GM23338 (cell line): ENCODE measurements around the gene KICS2. TPM values are rescaled to one million over a fixed set of nuclear protein-coding genes. Genes with fewer than 3 reads are reported as not detected.

ENCODE experiments used
- ATAC-seq: fragments of 200-7000 bp; cut with Tn5 transposase; 3 replicates; pipeline ENCODE4 v1.9.1; 2020
- DNase-seq: peaks from one replicate; pipeline ENCODE4 v3.0.0-alpha.2; 2015; ENCODE audit warnings: low spot score
- H2AFZ ChIP-seq: fragments of 200-600 bp; sonication (generic); 2 replicates; pipeline ENCODE4 v1.8.0; 2016; ENCODE audit warnings: antibody characterized with exemption, mild to moderate bottlenecking, moderate library complexity
- H3F3A ChIP-seq: fragments of 200-600 bp; sonication (generic); replicated peaks from 2 replicates; pipeline ENCODE4 v1.8.0; 2017; ENCODE audit warnings: antibody characterized with exemption, mixed run types, low read depth
- H3K27ac ChIP-seq: fragments of 200-600 bp; sonication (generic); 2 replicates; pipeline ENCODE4 v1.6.1; 2016; ENCODE audit warnings: low read depth
- H3K27me3 ChIP-seq: fragments of 200-600 bp; sonication (generic); 2 replicates; pipeline ENCODE4 v1.8.0; 2016; ENCODE audit warnings: mild to moderate bottlenecking, mixed run types, moderate library complexity; ENCODE audit not compliant: insufficient read depth
- H3K36me3 ChIP-seq: fragments of 200-600 bp; sonication (generic); 2 replicates; pipeline ENCODE4 v1.8.0; 2016; ENCODE audit warnings: mild to moderate bottlenecking; ENCODE audit not compliant: insufficient read depth
- H3K4me1 ChIP-seq: fragments of 200-600 bp; sonication (generic); 2 replicates; pipeline ENCODE4 v1.8.0; 2016; ENCODE audit warnings: mild to moderate bottlenecking, moderate library complexity; ENCODE audit not compliant: insufficient read depth
- H3K4me2 ChIP-seq: fragments of 200-600 bp; sonication (generic); 2 replicates; pipeline ENCODE4 v1.7.1; 2017; ENCODE audit warnings: mixed run types
- H3K4me3 ChIP-seq: fragments of 200-600 bp; sonication (generic); 2 replicates; pipeline ENCODE4 v1.6.1; 2016; ENCODE audit warnings: mixed run types
- H3K79me2 ChIP-seq: fragments of 200-600 bp; sonication (generic); replicated peaks from 2 replicates; pipeline ENCODE4 v1.8.0; 2017; ENCODE audit warnings: mild to moderate bottlenecking; ENCODE audit not compliant: insufficient read depth
- H3K9me2 ChIP-seq: fragments of 200-600 bp; sonication (generic); 2 replicates; pipeline ENCODE4 v1.8.0; 2017; ENCODE audit not compliant: insufficient read depth
- H4K20me1 ChIP-seq: fragments of 200-600 bp; sonication (generic); replicated peaks from 2 replicates; pipeline ENCODE4 v1.8.0; 2017; ENCODE audit warnings: mild to moderate bottlenecking; ENCODE audit not compliant: insufficient read depth
- H3K27ac Mint-ChIP-seq: 2 replicates; pipeline ENCODE4 v1.8.0; 2020; ENCODE audit warnings: inconsistent platforms, mild to moderate bottlenecking, moderate library complexity, mixed read lengths
- H3K27me3 Mint-ChIP-seq: 3 replicates; pipeline ENCODE4 v1.8.0; 2022; ENCODE audit warnings: low read depth, mild to moderate bottlenecking, moderate library complexity, mixed read lengths, inconsistent platforms; ENCODE audit not compliant: insufficient read depth, poor library complexity
- H3K36me3 Mint-ChIP-seq: 3 replicates; pipeline ENCODE4 v1.8.0; 2021; ENCODE audit warnings: low read depth, mild to moderate bottlenecking, inconsistent platforms, moderate library complexity, mixed read lengths
- H3K4me1 Mint-ChIP-seq: 3 replicates; pipeline ENCODE4 v1.8.0; 2020; ENCODE audit warnings: mild to moderate bottlenecking, inconsistent platforms, mixed read lengths
- H3K4me3 Mint-ChIP-seq: 3 replicates; pipeline ENCODE4 v1.8.0; 2021; ENCODE audit warnings: moderate library complexity, mild to moderate bottlenecking, inconsistent platforms, mixed read lengths
- H3K9me3 Mint-ChIP-seq: 3 replicates; pipeline ENCODE4 v1.8.0; 2020; ENCODE audit warnings: moderate library complexity, mild to moderate bottlenecking, inconsistent platforms, mixed read lengths
- EZH2 ChIP-seq: fragments of 200-600 bp; sonication (generic); IDR thresholded peaks from one replicate; pipeline ENCODE4 v1.8.0; 2017; ENCODE audit warnings: antibody characterized with exemption, mild to moderate bottlenecking, low read depth; ENCODE audit not compliant: unreplicated experiment
- JUNB ChIP-seq: IDR thresholded peaks from one replicate; pipeline ENCODE4 v1.6.1; 2016; ENCODE audit warnings: antibody characterized with exemption; ENCODE audit not compliant: unreplicated experiment
- NANOG ChIP-seq: IDR thresholded peaks from 2 replicates; pipeline ENCODE4 v1.6.1; 2016; ENCODE audit warnings: antibody characterized with exemption, borderline replicate concordance
- STAT1 ChIP-seq: IDR thresholded peaks from one replicate; pipeline ENCODE4 v1.6.1; 2016; ENCODE audit warnings: antibody characterized with exemption; ENCODE audit not compliant: unreplicated experiment
- ZNF114 ChIP-seq: fragments of 250-450 bp; sonication (Bioruptor Pico); IDR thresholded peaks from 2 replicates; pipeline ENCODE4 v1.5.0; 2020; ENCODE audit warnings: mild to moderate bottlenecking, moderate library complexity
- ZNF331 ChIP-seq: fragments of 250-450 bp; sonication (Bioruptor Pico); IDR thresholded peaks from 2 replicates; pipeline ENCODE4 v1.5.0; 2020; ENCODE audit warnings: low read depth, mild to moderate bottlenecking, moderate library complexity
- polyA plus RNA-seq: library from polyadenylated mRNA; unstranded; fragments of >200 nt; fragmentation: Nextera tagmentation; extraction: Ambion mirVana; gene quantifications from 2 replicates; pipeline ENCODE4 v1.2.1, GENCODE V29; 2016
- total RNA-seq: library from RNA; depleted of rRNA; stranded (reverse); fragments of >200 nt; shearing (Covaris generic); gene quantifications from 2 replicates; pipeline ENCODE4 v1.2.3, GENCODE V29; 2014
- TF ChIP-seq, protein P1 (sequence below): IDR thresholded peaks from 2 replicates; pipeline ENCODE4 v1.6.1; 2016; ENCODE audit warnings: antibody characterized with exemption
- TF ChIP-seq, protein P2 (sequence below): IDR thresholded peaks from one replicate; pipeline ENCODE4 v1.6.1; 2018; ENCODE audit warnings: antibody characterized with exemption; ENCODE audit not compliant: unreplicated experiment
- TF ChIP-seq, protein P3 (sequence below), 2 experiments: fragments of 200-600 bp in 1 of 2; sonication (generic) in 1 of 2; conservative IDR thresholded peaks; 2 replicates each; pipeline versions ENCODE4 v1.5.1 to v1.6.1; 2016 to 2017; ENCODE audit warnings: antibody characterized with exemption in 2 of 2, low read depth in 2 of 2, mild to moderate bottlenecking in 2 of 2, moderate library complexity in 1 of 2

The KICS2 gene
- total and polyA plus RNA-seq, 2 experiments from 2014 or later = 7.6 to 10.5 TPM

DNA sequence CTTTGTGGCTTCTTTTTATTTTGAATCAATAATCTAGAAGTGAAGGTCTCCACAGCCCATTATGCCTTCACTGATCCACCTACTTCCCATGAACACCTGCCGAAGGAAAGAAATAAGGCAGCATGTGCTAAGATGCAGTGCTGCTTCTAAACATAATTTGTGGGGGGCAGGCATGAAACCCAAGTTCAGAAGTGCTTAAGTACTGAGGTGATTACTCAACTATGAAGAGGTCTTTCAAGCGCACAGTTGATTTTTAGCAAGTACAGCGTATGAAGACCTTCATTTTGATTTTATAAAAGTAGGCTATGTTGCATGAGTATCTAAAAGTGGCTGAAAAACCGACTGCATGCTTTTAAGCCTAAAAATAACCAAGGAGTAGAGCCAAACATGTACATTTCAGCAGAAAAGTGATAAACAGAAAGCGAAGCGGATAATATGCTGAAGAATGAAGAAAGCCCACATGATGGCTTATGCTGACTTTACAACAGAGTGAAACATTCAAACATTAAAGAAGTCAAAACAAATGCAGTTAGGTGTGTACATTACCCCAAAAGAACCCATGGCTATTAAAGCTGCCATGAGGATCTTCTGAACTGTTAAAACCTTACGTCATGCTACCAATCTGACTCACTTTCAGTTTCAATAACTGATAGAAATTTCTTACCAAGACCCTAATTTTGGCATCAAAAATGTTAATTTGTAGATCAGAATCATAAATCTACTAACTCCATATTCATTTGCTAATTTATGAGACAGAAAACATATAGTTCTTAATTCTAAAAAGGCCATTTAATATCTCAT is 29.3 kb downstream of the KICS2 start:
- Histone ChIP-seq H3F3A (no peaks in the 10 kb centered on the region), H3K9me2 (no peaks in the 10 kb centered on the region), H3K4me3 (no peak overlapping the region), H3K27me3 (no peaks in the 10 kb centered on the region), H3K4me2 (no peak overlapping the region), H2AFZ (no peak overlapping the region), H3K4me1 (no peaks in the 10 kb centered on the region), H3K79me2 (no peaks in the 10 kb centered on the region), H3K27ac (no peak overlapping the region), H3K36me3 (no peaks in the 10 kb centered on the region), H4K20me1 (no peaks in the 10 kb centered on the region; the same call in 1 of the 2 replicates)
- Mint-ChIP-seq H3K36me3 (peaks cover 22% of the 10 kb centered on the region), H3K27me3 (peaks cover 2% of the 10 kb centered on the region), H3K4me3 (no peak overlapping the region), H3K4me1 (no peaks in the 10 kb centered on the region), H3K27ac (no peak overlapping the region), H3K9me3 (no peaks in the 10 kb centered on the region; the same call in 2 of the 3 replicates)
- no peak for DNase-seq
- ATAC-seq = no peak
- TF ChIP-seq, protein P1, sequence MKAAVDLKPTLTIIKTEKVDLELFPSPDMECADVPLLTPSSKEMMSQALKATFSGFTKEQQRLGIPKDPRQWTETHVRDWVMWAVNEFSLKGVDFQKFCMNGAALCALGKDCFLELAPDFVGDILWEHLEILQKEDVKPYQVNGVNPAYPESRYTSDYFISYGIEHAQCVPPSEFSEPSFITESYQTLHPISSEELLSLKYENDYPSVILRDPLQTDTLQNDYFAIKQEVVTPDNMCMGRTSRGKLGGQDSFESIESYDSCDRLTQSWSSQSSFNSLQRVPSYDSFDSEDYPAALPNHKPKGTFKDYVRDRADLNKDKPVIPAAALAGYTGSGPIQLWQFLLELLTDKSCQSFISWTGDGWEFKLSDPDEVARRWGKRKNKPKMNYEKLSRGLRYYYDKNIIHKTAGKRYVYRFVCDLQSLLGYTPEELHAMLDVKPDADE = no peak
- TF ChIP-seq ZNF331 = no peak

DNA sequence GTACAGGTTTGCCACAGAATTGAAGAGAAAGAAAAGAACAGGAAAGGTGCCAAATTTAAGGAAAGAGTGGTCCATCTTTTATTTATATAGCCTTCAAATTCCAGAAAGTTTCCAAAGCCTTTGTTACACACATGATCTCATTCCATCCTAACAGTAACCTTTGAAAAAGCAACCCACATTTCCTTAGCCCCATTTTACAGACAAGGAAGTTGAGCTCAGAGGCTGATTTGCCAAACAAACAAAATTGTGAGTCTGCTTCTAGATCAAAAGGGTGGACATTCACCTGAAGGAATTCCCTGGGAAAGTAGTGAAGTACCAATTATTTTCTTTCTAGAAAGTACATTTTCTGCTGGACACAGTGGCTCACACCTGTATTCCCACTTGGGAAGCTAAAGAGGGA is 32.0 kb downstream of the KICS2 start:
- Histone ChIP-seq H3K4me3 (no peak overlapping the region), H3K36me3 (no peaks in the 10 kb centered on the region), H3K27me3 (no peaks in the 10 kb centered on the region), H3K27ac (no peak overlapping the region), H3K79me2 (no peaks in the 10 kb centered on the region), H3K4me1 (no peaks in the 10 kb centered on the region), H3F3A (no peaks in the 10 kb centered on the region), H2AFZ (no peak overlapping the region), H3K9me2 (no peaks in the 10 kb centered on the region), H3K4me2 (no peak overlapping the region), H4K20me1 (no peaks in the 10 kb centered on the region; the same call in 1 of the 2 replicates)
- Mint-ChIP-seq H3K27me3 (peaks cover 2% of the 10 kb centered on the region), H3K4me3 (no peak overlapping the region), H3K4me1 (no peaks in the 10 kb centered on the region), H3K9me3 (no peaks in the 10 kb centered on the region; the same call in 2 of the 3 replicates), H3K27ac (no peak overlapping the region), H3K36me3 (peaks cover 19% of the 10 kb centered on the region)
- ATAC-seq = no peak
- no peak for DNase-seq
- TF ChIP-seq ZNF114 (CRISPR knock-in tag) = no peak
- TF ChIP-seq, protein P2, sequence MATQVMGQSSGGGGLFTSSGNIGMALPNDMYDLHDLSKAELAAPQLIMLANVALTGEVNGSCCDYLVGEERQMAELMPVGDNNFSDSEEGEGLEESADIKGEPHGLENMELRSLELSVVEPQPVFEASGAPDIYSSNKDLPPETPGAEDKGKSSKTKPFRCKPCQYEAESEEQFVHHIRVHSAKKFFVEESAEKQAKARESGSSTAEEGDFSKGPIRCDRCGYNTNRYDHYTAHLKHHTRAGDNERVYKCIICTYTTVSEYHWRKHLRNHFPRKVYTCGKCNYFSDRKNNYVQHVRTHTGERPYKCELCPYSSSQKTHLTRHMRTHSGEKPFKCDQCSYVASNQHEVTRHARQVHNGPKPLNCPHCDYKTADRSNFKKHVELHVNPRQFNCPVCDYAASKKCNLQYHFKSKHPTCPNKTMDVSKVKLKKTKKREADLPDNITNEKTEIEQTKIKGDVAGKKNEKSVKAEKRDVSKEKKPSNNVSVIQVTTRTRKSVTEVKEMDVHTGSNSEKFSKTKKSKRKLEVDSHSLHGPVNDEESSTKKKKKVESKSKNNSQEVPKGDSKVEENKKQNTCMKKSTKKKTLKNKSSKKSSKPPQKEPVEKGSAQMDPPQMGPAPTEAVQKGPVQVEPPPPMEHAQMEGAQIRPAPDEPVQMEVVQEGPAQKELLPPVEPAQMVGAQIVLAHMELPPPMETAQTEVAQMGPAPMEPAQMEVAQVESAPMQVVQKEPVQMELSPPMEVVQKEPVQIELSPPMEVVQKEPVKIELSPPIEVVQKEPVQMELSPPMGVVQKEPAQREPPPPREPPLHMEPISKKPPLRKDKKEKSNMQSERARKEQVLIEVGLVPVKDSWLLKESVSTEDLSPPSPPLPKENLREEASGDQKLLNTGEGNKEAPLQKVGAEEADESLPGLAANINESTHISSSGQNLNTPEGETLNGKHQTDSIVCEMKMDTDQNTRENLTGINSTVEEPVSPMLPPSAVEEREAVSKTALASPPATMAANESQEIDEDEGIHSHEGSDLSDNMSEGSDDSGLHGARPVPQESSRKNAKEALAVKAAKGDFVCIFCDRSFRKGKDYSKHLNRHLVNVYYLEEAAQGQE = no peak
- no peak for TF ChIP-seq STAT1
- no peak for TF ChIP-seq JUNB
- TF ChIP-seq, protein P3, sequence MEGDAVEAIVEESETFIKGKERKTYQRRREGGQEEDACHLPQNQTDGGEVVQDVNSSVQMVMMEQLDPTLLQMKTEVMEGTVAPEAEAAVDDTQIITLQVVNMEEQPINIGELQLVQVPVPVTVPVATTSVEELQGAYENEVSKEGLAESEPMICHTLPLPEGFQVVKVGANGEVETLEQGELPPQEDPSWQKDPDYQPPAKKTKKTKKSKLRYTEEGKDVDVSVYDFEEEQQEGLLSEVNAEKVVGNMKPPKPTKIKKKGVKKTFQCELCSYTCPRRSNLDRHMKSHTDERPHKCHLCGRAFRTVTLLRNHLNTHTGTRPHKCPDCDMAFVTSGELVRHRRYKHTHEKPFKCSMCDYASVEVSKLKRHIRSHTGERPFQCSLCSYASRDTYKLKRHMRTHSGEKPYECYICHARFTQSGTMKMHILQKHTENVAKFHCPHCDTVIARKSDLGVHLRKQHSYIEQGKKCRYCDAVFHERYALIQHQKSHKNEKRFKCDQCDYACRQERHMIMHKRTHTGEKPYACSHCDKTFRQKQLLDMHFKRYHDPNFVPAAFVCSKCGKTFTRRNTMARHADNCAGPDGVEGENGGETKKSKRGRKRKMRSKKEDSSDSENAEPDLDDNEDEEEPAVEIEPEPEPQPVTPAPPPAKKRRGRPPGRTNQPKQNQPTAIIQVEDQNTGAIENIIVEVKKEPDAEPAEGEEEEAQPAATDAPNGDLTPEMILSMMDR (conservative IDR thresholded peaks at IDR 0.05; ENCODE audit: low read depth in 2 of 2) = no peak
- TF ChIP-seq NANOG = no peak
- no peak for TF ChIP-seq EZH2
